Globus pallidus (tissue), 1 donor: ENCODE results near the gene CADM2.
"Not testable (repeated sequence)": the region's sequence is repeated elsewhere in the genome, so short reads cannot be mapped to it uniquely, and the experiment has no call there.

ENCODE experiments used
- DNase-seq: peaks from one replicate; pipeline ENCODE4 v3.0.0-alpha.2; 2015; ENCODE audit warnings: low spot score

The CADM2 gene

DNA sequence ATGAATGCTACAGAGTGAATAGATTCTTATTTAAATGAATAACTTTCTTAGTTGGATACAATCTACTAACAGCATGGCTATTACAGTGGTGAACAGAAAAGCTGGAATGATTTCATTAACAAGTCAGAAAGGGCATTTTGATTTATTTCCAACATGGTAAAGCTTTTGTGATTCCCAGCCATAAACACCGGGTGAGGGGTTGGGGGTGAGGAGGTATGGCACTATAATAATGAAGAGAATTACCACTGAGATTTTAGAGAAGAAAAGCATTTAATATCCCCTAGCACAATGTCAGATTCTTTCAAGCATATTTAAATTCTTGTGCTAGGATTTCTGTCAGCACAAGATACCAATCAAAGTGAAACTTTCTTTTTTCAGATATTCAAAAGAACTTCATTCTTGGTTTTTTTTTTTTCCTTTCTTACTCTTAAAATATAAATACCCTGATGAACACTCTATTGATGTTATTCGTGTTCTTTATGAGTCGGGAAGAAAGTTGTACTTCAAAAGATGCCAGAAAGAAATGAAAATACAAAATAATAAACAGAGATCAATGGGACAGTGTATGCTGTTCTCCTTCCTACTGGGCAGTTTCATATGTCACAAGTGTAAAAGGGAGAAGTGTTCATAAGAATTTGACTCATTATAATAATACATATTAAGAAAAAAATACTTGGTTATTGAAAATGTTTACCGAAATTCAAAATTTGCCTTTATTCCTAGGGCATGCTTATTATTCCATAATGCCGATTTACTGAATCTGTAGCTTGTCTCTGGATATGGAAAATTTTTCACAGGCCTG, 522.8 kb downstream of the CADM2 start:
- DNase-seq = peak; percentile 32

DNA sequence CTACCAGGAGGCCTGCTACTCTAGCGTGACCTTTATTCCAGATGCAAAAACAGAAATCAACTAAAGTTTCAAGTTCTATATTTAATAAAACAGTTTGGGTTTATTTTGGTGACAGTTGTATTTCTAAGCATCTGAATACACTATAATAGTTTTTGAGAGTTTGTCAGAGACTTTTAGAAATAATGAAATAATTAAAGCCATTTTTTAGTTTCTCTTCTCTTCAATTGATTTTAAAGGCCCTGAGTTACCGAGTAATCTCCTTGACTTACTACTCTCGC, 523.4 kb downstream of the CADM2 start:
- no peak for DNase-seq

DNA sequence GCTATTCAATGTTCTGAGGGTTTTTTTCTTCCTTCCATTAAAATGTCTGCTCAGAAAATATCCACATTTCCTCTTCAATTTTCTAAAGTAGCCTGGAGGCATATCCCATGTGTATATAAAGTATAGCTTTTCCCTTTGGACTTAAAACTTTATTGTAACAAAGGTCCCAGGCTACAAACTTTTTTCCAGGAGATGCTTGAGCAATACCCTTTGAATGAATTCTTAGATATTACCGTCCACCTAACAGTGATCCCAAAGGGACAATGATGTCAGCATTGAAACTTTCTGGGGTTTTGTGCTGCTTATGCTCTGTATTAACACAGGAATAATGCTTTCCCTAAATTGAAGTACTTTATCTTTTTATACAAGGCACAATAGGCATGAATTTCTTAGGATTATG, 525.2 kb downstream of the CADM2 start:
- DNase-seq = no peak

DNA sequence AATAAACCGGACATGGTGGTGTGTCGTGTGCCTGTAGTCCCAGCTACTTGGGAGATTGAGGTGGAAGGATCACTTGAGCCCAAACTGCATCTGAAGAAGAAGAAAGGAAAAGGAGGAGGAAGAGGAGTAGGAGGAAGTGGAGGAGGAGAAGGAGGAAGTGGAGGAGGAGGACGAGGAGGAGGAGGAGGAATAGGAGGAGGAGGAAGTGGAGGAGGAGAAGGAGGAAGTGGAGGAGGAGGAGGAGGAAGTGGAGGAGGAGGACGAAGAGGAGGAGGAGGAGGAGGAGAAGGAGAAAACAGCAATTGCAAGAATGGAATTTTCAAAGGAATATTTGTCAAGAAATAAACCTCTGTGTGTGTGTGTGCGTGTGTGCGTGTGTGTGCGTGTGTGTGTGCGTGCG, 528.6 kb downstream of the CADM2 start:
- no peak for DNase-seq

DNA sequence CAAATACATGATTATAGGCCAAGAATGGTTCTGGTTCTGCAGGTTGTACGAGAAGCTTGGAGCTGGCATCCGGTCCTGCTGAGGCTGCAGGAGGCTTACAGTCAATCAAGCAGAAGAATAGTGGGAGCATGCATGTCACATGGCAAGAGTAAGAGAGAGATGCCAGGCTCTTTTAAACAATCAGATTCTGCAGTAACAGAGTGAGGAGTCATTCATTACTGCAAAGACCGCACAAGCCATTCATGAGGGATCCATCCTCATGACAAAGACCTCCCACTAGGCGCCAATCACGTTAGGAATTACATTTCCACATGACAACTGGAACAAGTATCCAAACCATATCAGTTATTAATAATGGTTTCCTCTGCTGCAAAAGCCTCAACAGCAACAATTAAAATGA, 536.8 kb downstream of the CADM2 start:
- DNase-seq = no peak

DNA sequence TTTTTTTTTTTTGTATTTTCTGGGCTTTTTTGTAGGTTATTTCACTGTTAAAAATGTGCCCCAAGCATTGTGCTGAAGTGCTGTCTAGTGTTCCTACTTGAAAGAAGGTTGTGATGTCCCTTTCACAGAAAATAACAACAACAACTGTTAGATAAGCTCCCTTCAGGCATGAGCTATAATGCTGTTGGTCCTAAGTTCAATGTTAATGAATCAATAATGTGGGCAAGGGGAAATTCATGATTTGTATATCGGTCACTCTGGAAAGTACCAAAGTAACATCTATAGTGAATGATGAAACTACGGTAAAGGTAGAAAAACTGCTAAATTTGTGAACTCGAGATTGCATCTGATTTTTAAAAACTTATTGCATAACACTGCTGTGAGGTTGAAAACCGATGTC, 539.4 kb downstream of the CADM2 start:
- DNase-seq = no peak

DNA sequence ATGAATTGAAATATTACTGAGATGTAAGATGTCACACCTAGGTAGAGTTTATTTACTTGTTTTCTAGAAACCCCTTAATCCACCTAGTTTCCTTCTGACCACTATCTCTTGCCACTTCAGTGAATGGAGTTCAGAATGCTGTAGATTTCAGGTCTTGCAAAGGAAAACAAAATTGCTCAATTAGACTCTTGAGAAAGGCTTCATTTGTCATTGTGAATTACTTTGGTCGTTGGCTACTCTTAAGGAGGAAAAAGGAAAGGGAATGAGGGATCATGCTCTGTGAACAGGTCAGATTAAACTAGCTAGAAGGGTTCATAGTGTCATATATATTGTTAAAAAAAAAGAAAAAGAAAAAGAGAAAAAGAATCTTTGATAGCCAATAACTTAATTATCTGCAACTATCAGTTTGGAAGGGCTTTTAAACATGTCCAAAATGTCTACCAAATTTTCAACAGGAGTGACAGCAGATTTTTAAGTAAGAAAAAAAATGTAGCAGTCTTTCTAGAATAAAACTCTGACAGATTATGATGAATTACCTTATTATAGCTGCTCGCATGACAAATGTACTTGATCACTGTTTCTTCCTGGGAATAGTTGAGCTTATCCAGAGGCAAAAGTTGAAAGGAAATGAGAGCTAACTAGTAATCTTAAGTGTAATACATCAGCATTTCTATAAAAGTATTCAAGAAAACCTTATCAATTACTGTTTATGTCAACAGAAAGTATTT, 543.5 kb downstream of the CADM2 start:
- no peak for DNase-seq

DNA sequence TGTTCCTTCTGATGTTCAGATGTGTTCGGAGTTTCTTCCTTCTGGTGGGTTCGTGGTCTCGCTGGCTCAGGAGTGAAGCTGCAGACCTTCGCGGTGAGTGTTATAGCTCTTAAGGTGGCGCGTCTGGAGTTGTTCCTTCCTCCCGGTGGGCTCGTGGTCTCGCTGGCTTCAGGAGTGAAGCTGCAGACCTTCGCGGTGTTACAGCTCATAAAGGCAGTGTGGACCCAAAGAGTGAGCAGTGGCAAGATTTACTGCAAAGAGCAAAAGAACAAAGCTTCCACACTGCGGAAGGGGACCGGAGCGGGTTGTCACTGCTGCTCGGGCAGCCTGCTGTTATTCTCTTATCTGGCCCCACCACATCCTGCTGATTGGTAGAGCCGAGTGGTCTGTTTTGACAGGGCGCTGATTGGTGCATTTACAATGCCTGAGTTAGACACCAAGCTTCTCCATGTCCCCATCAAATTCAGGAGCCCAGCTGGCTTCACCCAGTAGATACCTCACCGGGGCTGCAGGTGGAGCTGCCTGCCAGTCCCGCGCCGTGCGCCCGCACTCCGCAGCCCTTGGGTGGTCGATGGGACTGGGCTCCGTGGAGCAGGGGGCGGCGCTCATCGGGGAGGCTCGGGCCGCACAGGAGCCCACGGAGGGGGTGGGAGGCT, 545.5 kb downstream of the CADM2 start:
- DNase-seq = not testable (repeated sequence)

DNA sequence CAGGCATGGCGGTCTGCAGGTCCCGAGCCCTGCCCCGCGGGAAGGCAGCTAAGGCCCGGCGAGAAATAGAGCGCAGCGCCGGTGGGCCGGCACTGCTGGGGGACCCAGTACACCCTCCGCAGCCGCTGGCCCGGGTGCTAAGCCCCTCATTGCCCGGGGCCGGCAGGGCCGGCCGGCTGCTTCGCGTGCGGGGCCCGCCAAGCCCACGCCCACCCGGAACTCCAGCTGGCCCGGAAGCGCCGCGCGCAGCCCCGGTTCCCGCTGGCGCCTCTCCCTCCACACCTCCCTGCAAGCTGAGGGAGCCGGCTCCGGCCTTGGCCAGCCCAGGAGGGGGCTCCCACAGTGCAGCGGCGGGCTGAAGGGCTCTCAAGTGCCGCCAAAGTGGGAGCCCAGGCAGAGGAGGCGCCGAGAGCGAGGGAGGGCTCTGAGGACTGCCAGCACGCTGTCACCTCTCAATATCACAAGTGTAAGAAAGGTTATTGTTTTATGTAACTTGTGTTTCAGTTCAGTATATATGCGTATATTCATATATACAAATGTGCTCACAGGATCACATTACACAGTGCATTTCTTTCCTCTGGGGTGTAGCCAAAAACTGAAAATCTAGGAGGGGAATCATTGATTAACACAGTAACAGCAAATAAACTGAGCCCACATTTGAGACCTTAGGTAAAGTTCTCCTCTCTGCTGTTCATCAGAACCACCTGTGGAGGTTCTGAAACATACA, 546.2 kb downstream of the CADM2 start:
- not testable (repeated sequence) for DNase-seq

DNA sequence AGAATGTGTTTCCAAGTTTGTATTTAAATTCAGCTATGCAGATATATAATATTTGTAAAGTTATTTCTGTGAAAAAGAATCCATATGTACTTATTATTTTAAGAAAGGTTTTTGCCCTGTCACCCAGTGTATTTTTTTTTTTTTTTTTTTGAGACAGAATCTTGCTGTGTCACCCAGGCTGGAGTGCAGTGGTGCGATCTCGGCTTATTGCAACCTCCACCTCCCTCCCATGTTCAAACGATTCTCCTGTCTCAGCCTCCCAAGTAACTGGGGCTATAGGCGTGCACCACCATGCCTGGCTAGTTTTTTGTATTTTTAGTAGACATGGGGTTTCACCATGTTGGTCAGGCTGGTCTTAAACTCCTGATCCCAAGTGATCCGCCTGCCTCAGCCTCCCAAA, 548.3 kb downstream of the CADM2 start:
- DNase-seq = not testable (repeated sequence)

DNA sequence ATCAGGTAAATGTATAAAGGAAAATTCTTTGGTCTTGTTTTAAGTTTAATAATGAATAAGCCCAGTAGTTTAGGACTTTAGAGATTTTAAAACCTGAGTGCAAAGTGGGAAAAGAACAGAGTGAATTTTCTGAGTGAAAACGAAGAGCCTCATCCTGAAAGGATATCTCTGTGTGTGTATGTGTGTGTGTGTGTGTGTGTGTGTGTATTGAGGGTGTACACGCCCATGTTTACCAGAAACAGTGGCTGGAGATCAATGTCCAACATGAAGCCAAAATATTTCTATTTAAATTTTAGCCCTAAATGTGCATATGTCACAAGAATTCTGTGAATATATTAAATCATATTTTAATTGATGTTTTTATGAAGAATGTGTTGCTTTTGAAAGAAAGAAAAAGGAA, 549.9 kb downstream of the CADM2 start:
- DNase-seq = no peak

DNA sequence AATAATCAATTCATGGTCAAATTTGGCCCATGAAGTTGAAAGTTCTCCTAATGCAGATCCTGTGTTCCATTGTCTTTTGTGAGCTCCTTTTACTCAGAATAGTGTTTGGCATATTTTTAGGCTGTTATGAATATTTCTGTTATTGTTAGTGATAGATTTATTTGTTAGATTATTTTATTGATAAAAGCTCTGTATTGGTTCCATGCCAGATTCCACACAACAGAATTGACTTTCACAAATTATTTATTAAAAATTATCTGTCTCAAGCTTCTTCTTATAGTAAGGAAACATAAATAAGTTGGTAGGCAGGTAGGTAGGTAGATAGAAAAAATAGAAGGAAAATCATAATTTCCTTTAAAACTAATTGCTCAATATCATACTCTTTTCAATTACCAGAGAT, 557.4 kb downstream of the CADM2 start:
- DNase-seq = no peak

DNA sequence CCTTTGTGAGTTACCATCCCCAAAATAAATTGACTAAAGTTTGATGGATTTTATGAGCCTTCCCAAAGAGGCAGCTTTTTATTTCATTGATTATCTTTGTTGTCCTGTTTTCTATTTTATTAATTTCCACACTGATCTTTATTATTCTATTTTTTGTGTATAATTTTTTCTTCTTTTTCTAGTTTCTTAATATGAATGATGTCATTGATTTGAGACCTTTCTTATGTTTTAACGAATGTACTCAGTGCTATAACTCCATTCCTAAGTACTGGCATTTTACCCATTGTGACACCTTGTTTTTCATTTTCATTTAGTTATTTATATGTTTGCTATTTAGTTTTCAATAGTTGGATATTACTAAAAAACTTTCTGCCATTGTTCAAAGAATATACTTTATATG, 565.3 kb downstream of the CADM2 start:
- DNase-seq = no peak

DNA sequence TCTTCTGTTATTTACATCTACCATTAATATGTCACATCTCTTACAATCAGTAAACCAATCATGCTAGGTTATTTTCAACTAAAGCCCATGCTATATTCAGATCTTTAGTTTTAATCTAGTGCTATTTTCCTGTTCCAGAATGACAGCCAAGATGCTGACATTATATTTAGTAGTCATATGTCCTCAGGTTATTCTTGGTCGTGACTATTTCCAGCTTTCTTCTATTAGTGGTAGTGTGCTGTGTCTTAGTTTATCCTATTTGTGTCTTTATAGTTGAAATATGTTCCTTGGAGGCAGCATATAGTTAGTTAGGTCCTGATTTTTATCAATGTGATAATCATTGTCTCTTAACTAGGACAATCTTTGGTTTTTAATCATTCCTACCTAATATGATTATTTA, 566.5 kb downstream of the CADM2 start:
- DNase-seq = no peak

DNA sequence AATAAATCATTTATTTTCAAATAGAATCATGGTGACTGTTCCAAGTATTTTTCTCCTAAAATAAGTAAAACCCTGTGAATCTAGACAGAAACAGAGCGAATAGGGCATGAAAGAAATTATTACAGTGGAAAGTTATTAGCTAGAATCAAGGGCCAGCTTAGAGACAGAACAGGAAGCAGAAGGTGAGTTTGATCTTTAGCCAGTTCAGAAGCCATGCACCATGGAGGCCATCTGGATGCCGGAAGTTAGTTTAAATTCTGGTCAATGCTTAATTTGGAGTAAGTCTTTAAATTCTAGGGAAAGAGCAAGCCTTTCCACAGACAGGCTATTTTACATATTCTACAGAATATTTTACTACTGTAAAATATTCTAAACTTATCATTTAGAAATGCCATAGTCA, 574.8 kb downstream of the CADM2 start:
- DNase-seq = no peak

DNA sequence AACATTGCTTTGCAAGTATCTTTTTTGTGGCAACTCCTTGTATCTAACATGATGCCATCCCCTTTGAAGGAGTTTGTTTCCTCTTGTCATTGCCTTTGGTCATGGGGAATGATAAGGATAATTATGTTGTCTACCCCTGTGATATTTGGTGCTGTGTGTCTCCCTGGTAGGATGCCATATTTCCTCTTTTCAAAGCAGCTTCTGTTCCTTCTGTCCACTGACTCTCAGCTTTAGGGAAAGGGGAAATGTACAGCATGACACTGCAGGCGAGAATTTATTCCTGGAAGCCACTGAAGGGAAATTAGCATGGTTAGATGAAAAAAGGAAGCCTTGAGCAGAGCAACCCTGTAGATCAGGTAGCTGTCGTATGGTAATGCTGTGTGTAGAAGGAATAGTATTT, 576.7 kb downstream of the CADM2 start:
- DNase-seq = peak; percentile 47

DNA sequence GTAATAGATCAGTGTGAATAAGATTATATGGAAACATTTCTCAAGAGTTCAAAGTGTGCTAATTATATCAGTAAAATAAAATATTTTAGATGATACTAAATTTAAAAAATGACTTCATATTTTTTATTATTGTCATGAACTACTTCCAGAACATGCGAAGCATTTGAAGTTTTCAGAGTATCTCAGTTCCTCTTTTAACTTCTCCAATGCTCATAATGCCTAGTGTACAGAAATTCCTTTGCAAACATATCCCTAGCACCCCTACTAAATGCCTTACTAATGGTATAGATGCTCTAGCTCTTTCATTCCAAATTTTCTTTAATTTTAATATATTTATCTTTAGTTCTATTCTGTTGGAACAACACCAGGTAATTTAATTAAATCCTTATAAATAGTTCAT, 580.4 kb downstream of the CADM2 start:
- DNase-seq = no peak

DNA sequence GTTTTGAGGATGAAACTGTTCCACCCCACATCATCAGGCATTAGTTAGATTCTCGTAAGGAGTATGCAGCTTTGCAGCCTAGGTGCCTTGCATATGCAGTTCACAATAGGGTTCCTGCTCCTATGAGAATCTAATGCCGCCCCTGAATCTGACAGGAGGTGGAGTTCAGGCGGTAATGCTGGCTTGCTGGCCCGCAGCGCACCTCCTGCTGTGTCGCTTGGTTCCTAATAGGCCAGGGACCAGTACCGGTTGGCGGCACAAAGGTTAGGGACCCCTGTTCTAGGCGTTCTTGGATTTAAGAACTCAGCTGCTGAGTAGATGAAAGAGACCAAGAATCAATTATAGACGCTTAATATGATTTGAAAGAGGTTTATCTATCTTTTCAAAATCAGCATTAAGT, 595.4 kb downstream of the CADM2 start:
- DNase-seq = no peak

DNA sequence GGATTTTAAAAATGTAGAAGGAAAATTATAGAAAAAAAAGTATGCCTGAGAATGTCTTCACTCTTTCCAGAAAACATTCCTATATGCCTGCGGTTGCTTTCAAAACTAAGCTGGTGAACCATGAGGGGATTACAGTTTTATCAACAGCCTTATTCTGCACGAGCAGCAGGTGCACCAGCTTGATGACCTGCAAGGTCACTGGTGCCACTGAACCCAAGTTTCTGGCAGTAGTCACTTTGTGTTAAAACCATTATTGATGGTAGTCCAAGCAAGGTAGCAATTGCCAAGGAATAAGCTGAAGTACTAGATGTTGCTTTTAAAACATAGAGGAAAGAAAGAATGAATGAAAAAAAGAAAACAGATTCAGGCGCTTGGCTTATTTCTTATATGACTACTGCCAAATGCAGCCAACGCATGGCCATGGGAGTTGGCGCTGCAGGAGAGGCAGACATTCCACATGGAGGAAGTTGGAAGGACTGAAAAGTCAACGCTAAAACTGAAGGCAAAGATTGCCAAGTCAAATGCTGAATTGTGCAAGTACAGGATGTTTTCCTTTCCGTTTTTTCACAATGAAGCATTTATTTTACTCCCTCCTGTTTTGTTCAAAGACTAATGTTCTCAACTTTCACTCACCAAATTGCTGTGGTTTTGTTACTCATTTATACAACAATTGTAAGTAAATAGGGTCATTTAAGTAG, 601.4 kb downstream of the CADM2 start:
- DNase-seq = peak; percentile 59

DNA sequence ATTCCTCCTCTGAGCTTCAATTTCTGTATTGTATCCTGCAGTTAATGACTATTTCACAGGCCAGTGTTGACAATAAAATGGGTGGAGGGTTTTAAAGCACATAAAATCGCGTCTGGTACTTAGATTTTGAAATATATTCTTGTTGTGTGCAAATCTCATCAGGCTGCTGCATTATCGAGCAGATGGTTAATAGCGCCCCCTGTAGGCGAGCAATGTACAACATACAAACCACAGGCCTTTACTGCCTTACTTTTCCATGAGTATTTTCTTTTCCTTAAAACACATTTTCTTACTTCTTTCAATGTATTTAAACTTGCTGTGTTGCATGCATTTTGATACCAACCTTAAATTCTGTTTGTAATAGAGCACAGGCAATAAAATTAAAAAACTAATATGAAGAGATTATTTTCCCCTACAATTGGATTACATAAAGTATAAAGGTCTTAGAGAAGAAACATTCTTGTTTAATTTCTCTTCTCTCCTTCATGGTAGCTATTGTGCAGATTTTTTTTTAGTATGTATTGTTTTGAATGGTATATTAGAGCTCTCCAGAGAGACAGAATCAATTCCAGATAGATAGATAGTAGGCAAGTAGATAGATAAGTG, 608.4 kb downstream of the CADM2 start:
- peak; percentile 72 for DNase-seq

DNA sequence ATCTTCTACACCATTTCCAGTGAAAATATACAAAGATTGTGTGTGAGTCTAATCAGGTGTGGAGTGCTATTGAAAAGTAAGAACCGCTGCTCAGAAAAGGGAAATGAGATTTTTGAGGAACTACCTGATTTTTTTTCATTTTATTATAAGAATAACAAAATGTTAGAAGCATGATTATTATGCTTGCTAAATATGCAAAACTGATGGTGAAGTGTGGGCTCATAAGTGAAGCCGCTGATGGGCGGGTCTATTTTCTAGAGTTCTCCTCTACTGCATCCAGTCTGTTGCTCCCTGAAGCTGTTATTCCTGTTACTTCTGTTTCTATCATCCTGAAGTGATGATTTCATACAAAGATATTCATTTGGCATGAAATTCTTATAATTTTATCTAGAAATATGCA, 612.0 kb downstream of the CADM2 start:
- DNase-seq = no peak

DNA sequence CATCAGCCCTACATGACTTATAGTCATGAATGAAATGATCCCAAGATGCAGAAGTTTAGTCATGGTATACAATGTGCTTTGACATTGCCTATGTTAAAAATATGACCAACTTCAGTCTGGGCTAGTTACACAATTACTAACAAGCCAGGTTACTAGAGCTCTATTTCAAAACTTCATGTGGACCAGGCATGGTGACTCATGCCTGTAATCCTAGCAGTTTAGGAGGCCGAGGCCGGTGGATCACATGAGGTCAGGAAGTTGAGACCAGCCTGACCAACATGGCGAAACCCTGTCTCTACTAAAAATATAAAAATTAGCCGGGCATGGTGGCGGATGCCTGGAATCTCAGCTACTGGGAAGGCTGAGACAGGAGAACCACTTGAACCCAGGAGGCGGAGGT, 613.0 kb downstream of the CADM2 start:
- DNase-seq = no peak
